Hematopoietic multipotent progenitor cell treated with erythropoietin and hydrocortisone succinate and interleukin-3 and kit ligand, for 6 days (in vitro differentiated cells): Measurements from ENCODE around the gene ATG14.
"Not testable (repeated sequence)": the region's sequence is repeated elsewhere in the genome, so short reads cannot be mapped to it uniquely, and the experiment has no call there.

Source experiments
- DNase-seq: peaks from one replicate; pipeline ENCODE4 v3.0.0-alpha.2; 2015

ATG14 gene, protein sequence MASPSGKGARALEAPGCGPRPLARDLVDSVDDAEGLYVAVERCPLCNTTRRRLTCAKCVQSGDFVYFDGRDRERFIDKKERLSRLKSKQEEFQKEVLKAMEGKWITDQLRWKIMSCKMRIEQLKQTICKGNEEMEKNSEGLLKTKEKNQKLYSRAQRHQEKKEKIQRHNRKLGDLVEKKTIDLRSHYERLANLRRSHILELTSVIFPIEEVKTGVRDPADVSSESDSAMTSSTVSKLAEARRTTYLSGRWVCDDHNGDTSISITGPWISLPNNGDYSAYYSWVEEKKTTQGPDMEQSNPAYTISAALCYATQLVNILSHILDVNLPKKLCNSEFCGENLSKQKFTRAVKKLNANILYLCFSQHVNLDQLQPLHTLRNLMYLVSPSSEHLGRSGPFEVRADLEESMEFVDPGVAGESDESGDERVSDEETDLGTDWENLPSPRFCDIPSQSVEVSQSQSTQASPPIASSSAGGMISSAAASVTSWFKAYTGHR

DNA sequence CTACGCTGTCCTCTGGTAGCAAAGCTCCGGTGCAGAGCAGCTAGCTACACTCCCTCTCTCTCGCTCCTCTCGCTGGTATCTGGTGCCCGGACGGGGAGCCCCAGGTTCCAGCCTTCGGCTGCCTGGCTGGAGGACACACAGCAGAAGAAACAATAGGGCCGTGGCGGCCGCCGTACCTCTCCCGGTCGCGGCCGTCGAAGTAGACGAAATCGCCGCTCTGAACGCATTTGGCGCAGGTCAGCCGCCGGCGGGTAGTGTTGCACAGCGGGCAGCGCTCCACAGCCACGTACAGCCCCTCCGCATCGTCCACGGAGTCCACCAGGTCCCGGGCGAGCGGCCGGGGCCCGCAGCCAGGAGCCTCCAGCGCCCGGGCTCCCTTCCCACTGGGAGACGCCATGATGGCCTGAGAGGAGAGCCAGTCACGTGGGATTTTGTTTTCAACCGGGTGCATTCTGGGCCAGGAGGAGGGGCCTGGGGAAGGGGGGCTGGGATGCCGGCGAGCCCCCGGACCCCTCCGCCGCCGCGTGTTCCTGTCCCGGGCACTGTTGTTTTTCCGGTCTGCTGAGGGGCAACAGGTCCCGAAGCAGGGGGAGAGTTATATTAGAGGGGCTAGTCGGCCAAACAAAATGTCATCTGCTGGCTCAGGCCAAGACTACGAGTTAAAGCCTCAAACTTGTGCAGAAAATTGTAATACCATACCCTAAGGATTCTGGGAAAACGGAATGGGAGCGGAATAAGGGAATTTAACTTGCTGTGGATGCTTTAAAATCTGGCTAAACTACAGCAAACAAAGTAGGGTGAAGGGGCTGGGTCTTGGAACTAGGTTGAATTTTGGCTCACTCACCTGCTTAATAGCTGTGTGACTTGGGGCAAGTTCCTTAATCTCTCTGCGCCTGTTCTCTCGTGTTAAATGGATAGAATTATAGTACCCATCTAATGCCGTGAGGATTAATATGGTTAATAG, at the start of gene ATG14:
ATG14 (minus strand) TSS at position 405 of the 964 bp plus-strand sequence; CDS start at position 397, 8 bp downstream.
- peak; percentile 93 for DNase-seq

DNA sequence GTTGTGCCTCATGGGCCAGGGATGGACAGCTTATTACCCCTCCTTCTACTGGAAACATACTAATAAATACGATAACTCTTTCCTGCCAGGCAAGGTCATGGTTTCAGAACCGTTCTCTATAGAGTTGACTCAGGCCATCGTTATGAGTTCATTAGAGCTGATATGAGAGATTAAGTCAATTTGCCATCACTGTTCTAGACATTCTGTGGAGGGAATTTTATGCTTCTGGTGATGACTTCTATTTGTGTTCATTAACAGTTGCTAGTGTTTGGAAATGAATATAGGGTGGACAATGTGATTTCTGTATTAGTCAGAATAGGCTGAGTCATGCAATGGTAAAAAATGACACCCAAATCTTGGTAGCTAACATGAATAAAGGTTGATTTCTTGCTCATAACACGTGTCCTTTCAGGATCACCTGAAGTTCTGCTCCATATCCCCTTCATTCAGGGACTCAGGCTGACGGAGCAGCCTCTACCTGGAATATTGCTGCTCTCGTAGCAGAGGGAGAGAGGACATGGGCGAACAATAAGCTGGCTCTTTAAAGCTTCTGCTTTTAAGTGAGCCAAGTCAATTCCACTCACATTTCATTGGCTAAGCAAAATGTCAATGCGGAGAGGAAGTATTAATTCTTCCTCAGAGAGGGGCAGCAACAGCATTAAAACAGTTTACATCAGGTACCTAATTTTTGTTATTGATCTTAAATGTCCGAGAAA, 47.3 kb upstream of the ATG14 start:
- DNase-seq = no peak

DNA sequence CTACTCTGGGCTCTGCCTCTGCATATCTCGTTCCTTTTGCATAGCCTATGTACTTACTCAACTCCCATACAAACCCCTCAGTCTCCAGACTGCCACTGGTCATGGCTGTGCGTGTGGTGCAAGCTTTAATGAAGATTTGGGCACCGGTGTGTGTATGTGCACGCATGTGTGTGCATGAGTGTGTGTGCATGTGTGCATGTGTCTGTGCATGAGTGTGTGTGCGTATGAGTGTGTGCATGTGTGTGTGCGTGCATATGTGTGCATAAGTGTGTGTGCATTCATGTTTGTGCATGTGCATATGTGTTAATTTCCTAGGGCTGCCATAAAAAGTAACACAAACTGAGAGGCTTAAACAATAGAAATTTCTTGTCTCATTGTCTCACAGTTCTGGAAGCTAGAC, 45.9 kb upstream of the ATG14 start:
- no peak for DNase-seq

DNA sequence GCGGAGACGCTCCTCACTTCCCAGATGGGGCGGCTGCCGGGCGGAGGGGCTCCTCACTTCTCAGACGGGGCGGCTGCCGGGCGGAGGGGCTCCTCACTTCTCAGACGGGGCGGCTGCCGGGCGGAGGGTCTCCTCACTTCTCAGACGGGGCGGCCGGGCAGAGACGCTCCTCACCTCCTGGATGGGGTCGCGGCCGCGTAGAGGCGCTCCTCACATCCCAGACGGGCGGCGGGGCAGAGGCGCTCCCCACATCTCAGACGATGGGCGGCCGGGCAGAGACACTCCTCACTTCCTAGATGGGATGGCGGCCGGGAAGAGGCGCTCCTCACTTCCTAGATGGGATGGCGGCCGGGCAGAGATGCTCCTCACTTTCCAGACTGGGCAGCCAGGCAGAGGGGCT, 44.8 kb upstream of the ATG14 start:
- DNase-seq = not testable (repeated sequence)

DNA sequence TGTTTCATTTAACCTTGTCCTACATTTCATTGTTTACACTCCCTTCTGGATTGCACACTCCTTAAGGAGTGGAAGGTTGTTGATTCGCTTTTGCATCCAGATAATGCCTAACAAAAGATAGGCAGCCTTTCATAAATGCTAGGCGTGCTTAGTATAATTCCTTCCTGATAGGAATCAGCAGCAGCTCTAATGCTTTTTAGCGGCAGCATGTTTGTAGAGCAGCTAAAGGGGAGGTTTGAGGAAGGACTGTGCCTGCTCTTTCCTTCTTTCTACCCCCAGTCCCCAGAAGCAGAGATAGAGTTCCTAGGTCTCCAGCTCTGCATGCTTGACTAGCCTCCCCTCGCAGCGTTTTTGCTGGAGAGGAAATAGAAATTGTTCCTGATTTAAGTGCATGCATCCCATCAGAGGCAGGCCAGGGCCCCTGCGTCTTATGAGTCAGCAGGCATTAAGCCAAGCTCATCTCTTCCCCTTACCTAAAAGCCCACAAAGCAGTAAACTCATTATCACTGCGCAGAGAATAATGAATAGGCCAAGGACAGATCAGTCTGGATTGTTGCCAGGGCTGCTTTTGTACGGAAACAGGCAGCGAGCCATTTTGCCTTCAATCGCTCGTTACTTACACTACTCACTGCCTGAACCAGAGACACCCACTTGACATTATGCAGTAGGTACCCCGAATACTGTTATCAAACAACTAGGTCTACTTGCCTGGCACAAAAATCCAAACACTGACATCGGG, 42.8 kb upstream of the ATG14 start:
- peak; percentile 89 for DNase-seq

DNA sequence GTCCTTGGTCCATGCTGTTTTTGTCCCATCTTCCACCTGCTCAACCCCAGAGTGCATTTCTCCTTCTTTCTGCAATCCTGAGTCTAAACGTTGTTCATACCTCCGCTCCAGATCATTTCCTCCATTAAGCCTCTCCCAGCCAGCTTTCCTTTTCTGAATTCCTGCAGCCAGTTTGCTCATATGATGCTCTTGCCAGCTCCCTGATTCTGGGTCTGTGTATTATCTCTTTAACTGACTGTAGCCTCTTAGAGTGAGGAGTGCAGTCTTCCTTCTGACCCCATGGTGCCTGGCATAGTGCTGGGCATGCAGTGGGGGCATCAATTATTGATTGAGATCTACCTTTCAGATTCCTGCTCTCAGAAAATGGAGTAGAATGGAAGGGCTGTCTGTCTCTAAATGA, 40.3 kb upstream of the ATG14 start:
- DNase-seq = no peak

DNA sequence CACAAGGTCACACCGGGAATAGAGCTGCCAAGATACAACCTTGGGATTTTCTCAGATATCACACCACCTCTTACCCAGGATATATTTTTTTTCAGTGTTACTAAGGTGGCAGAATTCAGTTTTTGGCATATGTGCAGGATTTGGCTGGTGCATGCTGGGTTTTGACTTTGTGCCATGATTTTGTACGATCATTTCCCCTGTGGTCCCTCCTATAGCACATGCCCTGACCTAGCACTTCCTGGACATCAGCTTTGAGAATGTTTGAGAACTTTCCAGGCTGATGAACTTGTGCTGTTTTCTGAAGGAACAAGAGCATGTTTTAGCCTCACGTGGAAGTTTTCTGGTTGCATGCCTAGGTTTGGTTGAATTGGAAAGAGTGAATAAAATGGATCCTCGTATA, 39.8 kb upstream of the ATG14 start:
- DNase-seq = no peak

DNA sequence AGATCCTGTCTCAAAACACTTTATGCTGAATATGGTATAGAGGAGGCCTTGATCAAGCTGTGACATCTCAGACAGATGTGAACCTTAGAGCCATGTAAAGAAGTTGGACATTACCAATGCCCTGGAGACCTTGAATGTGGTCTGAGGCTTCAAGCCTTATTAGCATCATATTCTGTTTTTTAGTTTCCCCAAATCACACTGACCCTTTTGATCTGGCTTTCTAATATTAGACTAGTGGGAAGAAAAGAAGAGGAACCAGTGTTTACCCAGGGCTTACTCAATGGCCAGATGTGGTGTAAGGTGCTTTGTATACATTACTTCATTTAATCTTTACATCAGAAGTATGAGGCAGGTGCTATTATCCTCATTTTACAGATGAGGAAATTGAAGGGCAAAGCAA, 39.4 kb upstream of the ATG14 start:
- DNase-seq = no peak

DNA sequence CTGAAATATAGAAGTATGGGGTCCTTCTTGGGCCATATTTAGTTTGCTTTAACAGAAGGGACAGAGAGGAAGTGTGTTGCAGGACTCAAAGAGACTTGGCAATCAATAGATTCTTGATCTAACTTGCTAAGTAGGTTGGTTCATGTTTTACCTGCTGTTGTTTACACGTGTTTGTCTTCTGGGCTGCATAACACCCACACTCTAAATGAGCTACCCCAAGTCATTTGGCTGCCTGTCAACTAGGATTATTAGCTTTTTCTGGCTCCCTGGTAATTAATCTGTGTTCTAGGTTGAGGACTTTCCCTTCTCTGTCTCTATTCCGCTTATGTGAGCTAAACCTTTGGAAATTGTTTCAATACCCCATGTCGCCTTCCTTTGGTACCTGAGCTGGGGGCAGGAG, 38.9 kb upstream of the ATG14 start:
- no peak for DNase-seq

DNA sequence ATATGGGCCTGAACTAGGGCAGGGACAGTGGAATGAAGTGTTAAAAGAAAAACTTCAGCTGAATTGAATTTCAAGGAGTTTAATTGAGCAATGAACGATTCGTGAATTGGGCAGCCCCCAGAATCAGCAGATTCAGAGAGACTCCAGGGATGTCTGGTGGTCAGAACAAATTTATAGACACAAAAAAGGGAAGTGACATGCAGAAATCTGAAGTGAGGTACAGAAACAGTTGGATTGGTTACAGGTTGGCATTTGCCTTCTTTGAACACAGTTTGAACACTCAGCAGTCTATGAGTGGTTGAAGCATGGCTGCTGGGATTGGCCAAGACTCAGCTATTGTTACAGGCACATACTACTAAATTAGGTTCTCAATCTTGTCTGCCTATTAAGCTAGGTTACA, 38.5 kb upstream of the ATG14 start:
- DNase-seq = no peak

DNA sequence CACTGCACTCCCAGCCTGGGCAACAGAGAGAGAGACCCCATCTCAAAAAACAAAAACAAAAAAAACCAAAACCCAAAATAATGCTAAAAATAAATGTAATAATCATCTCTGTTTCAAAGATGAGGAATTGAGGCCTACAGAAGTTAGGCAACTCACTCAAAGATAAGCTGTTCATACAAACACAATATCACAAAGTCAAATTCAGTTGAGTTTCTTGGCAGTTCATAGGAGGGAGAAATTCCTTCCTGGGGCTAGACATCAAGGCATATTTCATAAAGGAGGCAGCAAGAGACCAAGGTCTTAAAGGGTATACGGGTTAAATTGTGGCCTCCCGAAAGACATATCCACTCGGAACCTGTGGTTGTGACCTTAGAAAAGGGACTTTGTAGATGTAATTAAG, 37.5 kb upstream of the ATG14 start:
- no peak for DNase-seq

DNA sequence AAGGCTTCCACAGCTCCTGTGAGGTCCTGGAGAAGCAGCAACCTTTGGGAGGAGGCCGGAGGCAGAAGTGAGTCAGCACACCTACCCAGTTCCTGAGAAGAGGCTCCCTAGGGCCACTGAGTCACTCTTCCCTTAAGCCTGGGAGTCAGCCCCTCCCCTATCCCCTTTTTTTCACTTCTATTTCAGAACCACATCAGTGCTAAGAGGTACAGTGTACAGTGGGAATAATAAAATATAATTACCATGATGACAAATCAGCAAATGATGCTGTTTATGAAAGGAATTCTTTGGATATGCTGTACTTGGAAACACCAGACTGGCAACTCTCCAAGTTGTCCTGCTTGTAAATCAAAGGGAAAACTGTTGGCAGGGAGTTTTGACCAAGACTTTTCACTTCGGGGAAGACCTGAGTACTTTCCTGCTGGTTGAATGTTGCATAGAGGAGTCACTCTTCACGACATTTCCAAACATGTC, 36.5 kb upstream of the ATG14 start:
- no peak for DNase-seq

DNA sequence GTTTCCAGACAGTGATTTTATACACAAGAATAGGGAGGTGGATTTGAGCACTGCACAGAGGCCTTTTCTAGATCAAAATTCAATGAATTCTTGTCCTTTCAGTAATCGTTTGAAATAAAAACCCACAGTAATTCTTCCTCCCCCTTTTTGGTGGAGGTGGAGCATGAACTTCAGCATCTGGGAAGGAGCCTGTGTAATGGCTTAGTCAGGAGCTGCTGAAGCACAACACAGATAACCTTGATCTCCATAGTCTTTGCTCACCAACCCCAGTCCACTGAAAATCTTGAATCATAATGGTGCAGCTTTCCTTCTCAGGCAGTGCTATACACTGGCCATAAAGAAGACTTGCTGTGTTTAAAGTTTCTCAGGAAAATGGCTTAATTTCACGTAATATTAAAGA, 35.2 kb upstream of the ATG14 start:
- DNase-seq = no peak

DNA sequence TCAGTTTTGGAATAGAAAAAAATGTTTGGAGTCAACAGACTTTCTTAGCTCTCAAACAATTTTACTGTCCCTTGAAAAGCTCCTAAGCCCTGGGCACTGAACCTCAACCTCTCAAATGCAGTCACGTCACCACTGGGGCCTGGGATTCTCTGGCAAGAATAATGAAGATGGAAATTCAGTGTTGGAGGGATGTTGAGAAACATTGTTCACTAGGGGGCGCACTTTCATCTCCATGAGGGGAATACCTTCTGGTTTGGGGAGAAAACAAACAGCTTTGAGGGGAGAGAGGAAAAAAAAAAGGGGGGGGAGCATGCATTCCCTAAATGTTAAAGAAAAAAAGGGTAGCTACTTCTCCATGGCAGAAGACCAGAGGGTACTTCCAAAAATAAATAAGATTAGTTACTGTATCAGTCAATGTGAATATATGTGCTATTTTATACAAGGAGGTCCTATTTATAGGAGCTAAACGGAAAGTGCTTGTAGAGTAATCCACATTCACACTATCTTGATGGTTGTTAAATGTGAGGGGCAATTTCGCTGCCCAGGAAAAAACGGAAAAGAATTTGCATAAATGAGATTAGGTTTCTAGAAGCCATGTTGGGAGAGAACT, 34.6 kb upstream of the ATG14 start:
- DNase-seq = peak; percentile 96

DNA sequence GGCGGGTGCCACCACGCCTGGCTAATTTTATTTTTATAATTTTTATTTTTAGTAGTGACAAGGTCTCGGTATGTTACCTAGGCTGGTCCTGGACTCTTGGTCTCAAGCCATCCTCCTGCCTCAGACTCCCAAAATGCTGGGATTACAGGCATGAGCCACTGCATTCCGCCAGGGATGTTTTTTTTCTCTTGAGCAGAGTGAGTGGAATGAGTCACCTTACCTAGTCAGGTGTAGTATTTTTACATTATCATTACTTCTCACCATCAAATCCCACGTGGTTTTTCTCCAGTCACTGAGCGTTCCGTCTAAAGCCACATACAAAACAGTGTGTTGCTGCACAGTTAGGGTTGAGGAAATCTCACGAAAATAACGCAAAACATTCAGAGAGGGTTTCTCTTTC, 29.7 kb upstream of the ATG14 start:
- no peak for DNase-seq

DNA sequence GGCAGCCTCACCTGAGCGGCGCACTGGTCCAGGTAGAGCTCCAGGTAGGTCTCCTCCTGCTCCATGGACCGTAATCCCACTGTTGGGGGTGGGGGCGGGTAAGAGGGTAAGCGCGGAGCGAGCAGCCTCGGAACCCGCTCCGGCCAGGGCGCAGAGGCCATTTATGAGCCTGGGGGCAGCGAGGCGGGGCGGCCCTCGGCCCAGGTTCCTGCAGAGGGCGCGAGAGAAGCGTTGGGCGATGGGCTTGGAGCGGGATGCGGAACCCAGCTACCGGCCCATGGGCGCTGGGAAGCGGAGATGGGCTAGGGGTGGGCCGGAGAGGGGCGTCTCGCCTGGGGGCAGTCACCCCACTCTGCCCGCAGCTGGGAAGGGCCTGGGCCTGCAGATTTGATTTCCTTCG, 28.8 kb upstream of the ATG14 start, which contains the start of gene TBPL2:
TBPL2 (minus strand) TSS at position 232 of the 400 bp plus-strand sequence; CDS start at position 65, 167 bp downstream.
- DNase-seq = no peak

DNA sequence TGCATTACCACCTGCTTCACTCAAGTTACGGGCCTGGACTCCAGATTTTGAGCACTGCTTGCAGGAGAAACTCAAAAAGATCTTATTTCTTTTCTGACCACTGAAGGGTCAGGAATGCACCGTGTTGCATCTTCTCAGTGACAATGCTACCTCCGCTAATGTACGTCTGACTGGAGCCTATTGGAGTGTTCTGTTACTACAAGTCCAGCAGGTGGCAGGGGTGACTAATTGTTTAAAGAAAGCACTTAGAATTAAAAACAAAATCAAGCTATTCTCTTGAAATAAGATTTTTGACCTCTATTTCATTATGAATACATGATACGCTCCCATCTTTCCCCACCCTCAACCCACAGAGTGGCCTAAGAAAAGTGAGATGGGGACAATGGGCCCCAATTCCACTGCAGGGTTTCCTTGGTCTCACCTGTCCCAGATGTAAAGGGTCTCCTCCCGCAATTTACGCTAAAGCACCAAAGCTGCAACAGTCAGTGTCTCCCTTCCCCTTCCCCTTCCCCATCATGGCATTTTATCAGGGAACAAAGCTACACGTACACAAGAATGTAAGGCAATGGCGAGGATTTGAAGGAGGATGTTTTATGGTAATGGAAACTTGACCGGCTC, 26.5 kb upstream of the ATG14 start:
- peak; percentile 86 for DNase-seq

DNA sequence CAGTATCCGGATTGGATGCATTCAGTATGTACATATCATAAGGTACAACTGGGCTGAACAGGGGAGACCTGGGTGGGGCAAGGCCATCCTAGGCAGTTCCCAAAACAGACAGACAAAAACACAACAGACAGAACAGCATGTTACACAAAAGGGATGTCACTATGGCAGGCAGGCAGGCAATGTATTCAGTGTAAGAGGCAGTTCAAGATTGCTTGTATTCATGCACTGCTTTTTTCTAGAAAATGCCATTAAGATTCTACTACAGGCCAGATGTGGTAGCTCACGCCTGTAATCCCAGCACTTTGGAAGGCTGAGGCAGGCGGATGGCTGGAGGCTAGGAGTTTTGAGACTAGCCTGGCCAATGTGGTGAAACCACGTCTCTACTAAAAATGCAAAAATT, 25.3 kb upstream of the ATG14 start:
- DNase-seq = no peak

DNA sequence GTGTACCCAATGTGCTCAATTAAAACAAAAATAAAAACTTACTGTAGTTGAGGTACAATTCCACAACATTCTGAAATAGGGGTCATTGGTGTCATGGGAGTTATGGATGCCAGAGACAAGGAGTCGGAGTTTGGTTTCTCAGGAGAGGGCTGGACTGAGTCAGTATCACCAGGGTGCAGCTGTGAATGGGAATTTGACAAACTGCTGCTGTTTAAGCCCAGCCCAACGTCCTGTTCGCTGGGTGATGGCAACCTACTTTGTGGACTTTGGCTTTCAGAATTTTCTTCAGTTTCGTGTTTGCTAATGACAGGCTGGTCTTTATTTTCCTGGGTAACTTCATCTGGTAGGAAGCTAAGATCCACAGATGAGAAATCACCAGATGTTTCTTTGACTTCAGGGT, 24.9 kb upstream of the ATG14 start:
- DNase-seq = no peak

DNA sequence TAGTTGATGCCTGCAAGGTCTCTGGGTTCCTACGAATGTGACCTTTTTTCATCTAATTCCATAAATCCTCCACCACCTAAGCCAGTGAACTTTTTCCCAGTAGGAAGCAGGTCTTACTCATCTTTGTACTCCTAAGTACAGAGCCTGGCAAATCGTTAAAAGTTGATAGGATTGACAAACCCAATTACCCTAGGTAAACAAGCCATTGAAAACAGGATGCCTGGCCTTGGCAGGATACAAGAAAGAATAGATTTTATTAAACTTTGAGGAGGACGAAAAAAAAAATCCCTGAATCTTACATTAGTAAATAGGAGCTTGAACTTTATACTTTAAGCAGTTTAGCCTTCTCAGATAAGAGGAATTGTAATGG, 23.2 kb upstream of the ATG14 start:
- DNase-seq = no peak
